ENCODE results near the gene AIP.

Gene AIP

GRCh38 chr11:67534070-67534679, 51.3 kb downstream of the AIP start:
- no peak overlapping the region for H3K4me3 ChIP-seq (ENCODE audit: low read length)
- no peak for DNase-seq (ENCODE audit: low read depth)
- peaks cover 7% of the 10 kb centered on the region for H3K4me1 ChIP-seq (ENCODE audit: control insufficient read depth, insufficient read depth, low read length)
- H3K36me3 ChIP-seq (ENCODE audit: control insufficient read depth, insufficient read depth, low read length, severe bottlenecking) = no peaks in the 10 kb centered on the region
- H3K9me3 ChIP-seq (ENCODE audit: control insufficient read depth, low read length) = peaks cover 28% of the 10 kb centered on the region
- H3K27me3 ChIP-seq (replicated peaks; ENCODE audit: control insufficient read depth, insufficient read depth, low read length) = no peaks in the 10 kb centered on the region
- H3K9ac ChIP-seq (ENCODE audit: low read length) = no peak overlapping the region

DNA sequence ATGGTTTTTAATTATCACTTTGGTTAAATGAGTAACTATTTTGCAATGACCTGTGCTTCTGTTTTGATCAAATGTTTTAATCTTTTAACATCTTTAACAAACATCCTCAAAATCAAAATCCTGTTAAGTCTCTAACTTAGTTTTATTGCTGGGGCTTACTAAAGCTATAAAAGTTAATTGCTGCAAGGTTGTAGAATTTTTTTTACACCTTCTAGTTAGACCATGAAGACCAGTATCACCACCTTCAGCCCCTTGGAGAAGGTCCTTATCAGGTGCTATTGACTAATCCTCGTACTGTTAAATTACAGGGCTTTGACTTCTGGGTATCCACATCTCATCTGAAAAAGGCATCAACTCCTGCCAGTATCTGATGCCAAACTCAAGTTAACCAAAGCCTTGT, 52.7 kb downstream of the AIP start:
- Histone ChIP-seq H3K36me3 (ENCODE audit: control insufficient read depth, insufficient read depth, low read length, severe bottlenecking) (no peaks in the 10 kb centered on the region), H3K4me1 (ENCODE audit: control insufficient read depth, insufficient read depth, low read length) (peaks cover 7% of the 10 kb centered on the region), H3K9ac (ENCODE audit: low read length) (no peak overlapping the region), H3K9me3 (ENCODE audit: control insufficient read depth, low read length) (peaks cover 28% of the 10 kb centered on the region), H3K4me3 (ENCODE audit: low read length) (no peak overlapping the region), H3K27me3 (replicated peaks; ENCODE audit: control insufficient read depth, insufficient read depth, low read length) (no peaks in the 10 kb centered on the region)
- no peak for DNase-seq (ENCODE audit: low read depth)

DNA sequence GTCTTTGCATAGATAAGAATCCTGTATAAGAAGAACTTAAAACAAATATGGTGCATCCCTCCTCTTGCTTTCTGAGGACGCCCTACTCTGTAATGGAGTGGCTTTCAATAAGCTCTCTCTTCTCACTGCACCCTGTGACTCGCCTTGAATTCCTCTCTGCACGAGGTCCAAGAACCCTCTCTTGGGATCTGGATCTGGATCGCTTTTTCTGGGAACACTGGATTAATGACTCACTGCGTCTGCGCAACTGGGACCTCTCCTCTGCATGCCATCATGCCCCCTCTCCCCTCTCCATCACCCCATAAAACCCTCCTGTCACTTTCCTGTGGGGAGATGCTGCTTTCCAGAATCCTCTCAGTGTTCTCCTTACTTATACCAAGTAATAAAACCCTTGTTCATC, 55.5 kb downstream of the AIP start:
- Histone ChIP-seq H3K27me3 (replicated peaks; ENCODE audit: control insufficient read depth, insufficient read depth, low read length) (peaks cover under 1% of the 10 kb centered on the region), H3K9ac (ENCODE audit: low read length) (no peak overlapping the region), H3K36me3 (ENCODE audit: control insufficient read depth, insufficient read depth, low read length, severe bottlenecking) (no peaks in the 10 kb centered on the region), H3K9me3 (ENCODE audit: control insufficient read depth, low read length) (peaks cover 20% of the 10 kb centered on the region), H3K4me3 (ENCODE audit: low read length) (no peak overlapping the region), H3K4me1 (ENCODE audit: control insufficient read depth, insufficient read depth, low read length) (peaks cover 7% of the 10 kb centered on the region)
- DNase-seq (ENCODE audit: low read depth) = no peak

DNA sequence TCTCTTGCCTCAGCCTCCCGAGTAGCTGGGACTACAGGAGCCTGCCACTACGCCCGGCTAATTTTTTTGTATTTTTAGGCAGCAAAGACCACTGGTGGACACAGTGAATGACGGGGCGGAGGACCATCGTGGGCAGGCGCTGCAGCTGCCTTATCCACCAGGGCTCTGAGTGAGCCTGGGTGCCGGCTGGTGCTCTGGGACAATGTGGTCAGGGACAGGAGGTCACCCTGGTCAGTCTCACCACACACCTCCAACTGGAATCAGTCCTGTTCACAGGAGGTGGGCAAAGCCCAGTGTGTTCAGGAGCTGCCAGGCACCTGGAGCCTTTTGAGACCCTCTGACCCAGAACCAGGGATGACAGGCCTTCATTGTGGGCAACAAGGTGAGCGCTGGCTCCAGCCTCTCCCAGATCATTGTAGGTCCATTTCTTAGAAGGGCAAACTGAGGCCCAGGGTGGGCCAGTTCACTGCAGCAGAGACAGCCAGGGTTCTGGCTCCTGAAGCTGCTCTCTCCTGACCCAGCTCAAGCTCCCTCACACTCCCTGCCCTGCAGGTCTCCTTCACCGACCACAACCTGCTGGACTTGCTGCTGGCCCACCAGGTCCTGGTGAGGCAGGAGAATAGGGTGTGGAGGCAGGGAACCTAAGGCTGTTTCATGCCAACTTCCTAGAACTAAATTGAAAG, 56.1 kb downstream of the AIP start:
- no peaks in the 10 kb centered on the region for H3K36me3 ChIP-seq (ENCODE audit: control insufficient read depth, insufficient read depth, low read length, severe bottlenecking)
- peaks cover 13% of the 10 kb centered on the region for H3K9me3 ChIP-seq (ENCODE audit: control insufficient read depth, low read length)
- no peak overlapping the region for H3K4me3 ChIP-seq (ENCODE audit: low read length)
- H3K27me3 ChIP-seq (replicated peaks; ENCODE audit: control insufficient read depth, insufficient read depth, low read length) = peaks cover 6% of the 10 kb centered on the region
- H3K9ac ChIP-seq (ENCODE audit: low read length) = no peak overlapping the region
- DNase-seq (ENCODE audit: low read depth) = no peak
- peaks cover 7% of the 10 kb centered on the region for H3K4me1 ChIP-seq (ENCODE audit: control insufficient read depth, insufficient read depth, low read length)

DNA sequence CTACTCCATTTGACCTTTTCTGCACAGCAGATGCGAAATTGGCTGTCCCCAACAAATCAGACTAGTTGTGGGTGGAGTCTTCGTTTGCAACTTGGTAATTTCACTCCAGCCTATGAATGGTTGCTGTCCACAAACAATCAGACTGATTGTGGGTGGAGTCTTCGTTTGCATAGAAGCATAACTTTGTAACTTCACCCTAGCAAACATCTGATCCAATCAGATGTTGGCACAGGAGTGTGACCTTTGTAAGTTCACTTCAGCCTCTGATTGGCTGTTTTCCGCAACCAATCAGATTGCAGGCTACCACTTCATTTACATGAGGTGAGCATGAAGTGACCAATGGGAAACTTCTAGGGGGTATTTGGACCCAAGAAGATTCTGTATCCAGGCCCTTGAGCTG, 56.7 kb downstream of the AIP start:
- no peak for DNase-seq (ENCODE audit: low read depth)

More for the DNA sequence above, 56.7 kb downstream of the AIP start:
- H3K4me3 ChIP-seq (ENCODE audit: low read length) = no peak overlapping the region
- H3K9me3 ChIP-seq (ENCODE audit: control insufficient read depth, low read length) = peaks cover 7% of the 10 kb centered on the region
- peaks cover 6% of the 10 kb centered on the region for H3K27me3 ChIP-seq (replicated peaks; ENCODE audit: control insufficient read depth, insufficient read depth, low read length)
- H3K4me1 ChIP-seq (ENCODE audit: control insufficient read depth, insufficient read depth, low read length) = peaks cover 7% of the 10 kb centered on the region
- H3K36me3 ChIP-seq (ENCODE audit: control insufficient read depth, insufficient read depth, low read length, severe bottlenecking) = no peaks in the 10 kb centered on the region
- H3K9ac ChIP-seq (ENCODE audit: low read length) = no peak overlapping the region
